Osteocyte (in vitro differentiated cells): ENCODE results near the gene MICB. TPM values are rescaled to one million over a fixed set of nuclear protein-coding genes. Genes with fewer than 3 reads are reported as not detected.

Experiments used
- total RNA-seq: library from RNA; stranded (reverse); gene quantifications from 2 replicates; pipeline ENCODE4 v1.2.1, GENCODE V29; 2021

The MICB gene
- total RNA-seq, 1 donor from 2014 or later: 12.1 TPM

Other genes with a start within 250 kb of the MICB start
- 408 and 450 TPM in 2 replicates for gene HLA-C, start 226.1 kb upstream of the MICB start, total RNA-seq
- 642 and 768 TPM in 2 replicates for gene HLA-B, start 141.0 kb upstream of the MICB start, total RNA-seq
- 32.2 and 33.0 TPM in 2 replicates for gene MICA, start 94.5 kb upstream of the MICB start, total RNA-seq
- not detected in 2 replicates for gene MCCD1, start 30.8 kb downstream of the MICB start, total RNA-seq
- 315 and 331 TPM in 2 replicates for gene DDX39B, start 43.9 kb downstream of the MICB start, total RNA-seq
- 8.8 and 9.0 TPM in 2 replicates for gene ATP6V1G2, start 48.5 kb downstream of the MICB start, total RNA-seq
- 28.7 and 33.2 TPM in 2 replicates for gene NFKBIL1, start 49.5 kb downstream of the MICB start, total RNA-seq
- gene LTA, start 74.1 kb downstream of the MICB start, total RNA-seq: not detected in 2 replicates
- not detected in 2 replicates for gene TNF, start 77.4 kb downstream of the MICB start, total RNA-seq
- gene LTB, start 84.3 kb downstream of the MICB start, total RNA-seq: not detected in 2 replicates
- not detected in 2 replicates for gene LST1, start 88.1 kb downstream of the MICB start, total RNA-seq
- not detected in 2 replicates for gene NCR3, start 94.9 kb downstream of the MICB start, total RNA-seq
- gene AIF1, start 117.1 kb downstream of the MICB start, total RNA-seq: not detected in 2 replicates
- 189 and 205 TPM in 2 replicates for gene PRRC2A, start 122.6 kb downstream of the MICB start, total RNA-seq
- gene BAG6, start 154.5 kb downstream of the MICB start, total RNA-seq: 382 and 386 TPM in 2 replicates
- 2.2 and 4.0 TPM in 2 replicates for gene APOM, start 157.7 kb downstream of the MICB start, total RNA-seq
- gene C6orf47, start 162.6 kb downstream of the MICB start, total RNA-seq: 21.5 and 23.0 TPM in 2 replicates
- 17.0 and 18.7 TPM in 2 replicates for gene GPANK1, start 166.9 kb downstream of the MICB start, total RNA-seq
- 142 and 163 TPM in 2 replicates for gene CSNK2B, start 167.9 kb downstream of the MICB start, total RNA-seq
- gene LY6G5B, start 171.8 kb downstream of the MICB start, total RNA-seq: 14.0 and 17.6 TPM in 2 replicates
- gene LY6G5C, start 182.9 kb downstream of the MICB start, total RNA-seq: 3.9 and 5.0 TPM in 2 replicates
- gene ABHD16A, start 205.2 kb downstream of the MICB start, total RNA-seq: 46.6 and 50.5 TPM in 2 replicates
- gene LY6G6F, start 208.7 kb downstream of the MICB start, total RNA-seq: not detected in 2 replicates
- not detected in 2 replicates for gene LY6G6D, start 217.2 kb downstream of the MICB start, total RNA-seq
- gene LY6G6C, start 223.6 kb downstream of the MICB start, total RNA-seq: not detected in 2 replicates
- gene MPIG6B, start 225.2 kb downstream of the MICB start, total RNA-seq: not detected in 2 replicates
- gene DDAH2, start 231.2 kb downstream of the MICB start, total RNA-seq: 91.4 and 96.3 TPM in 2 replicates
- gene CLIC1, start 238.4 kb downstream of the MICB start, total RNA-seq: 230 and 242 TPM in 2 replicates
- 18.4 and 20.9 TPM in 2 replicates for gene MSH5, start 241.9 kb downstream of the MICB start, total RNA-seq